Osteoblast (primary cell): Measurements from ENCODE around the gene SRP19. TPM values are rescaled to one million over a fixed set of nuclear protein-coding genes. Genes with fewer than 3 reads are reported as not detected.
A peak's percentile ranks its signal among the peaks of the same experiment; 100 is the strongest.
"Not testable (repeated sequence)": the region's sequence is repeated elsewhere in the genome, so short reads cannot be mapped to it uniquely, and the experiment has no call there.

ENCODE experiments used
- DNase-seq: peaks from one replicate; pipeline ENCODE4 v3.0.0; 2011; ENCODE audit warnings: low spot score, mixed read lengths; ENCODE audit not compliant: insufficient read length; ENCODE audit errors: missing footprints
- H2AFZ ChIP-seq: 2 replicates; pipeline ENCODE4 v1.6.0; 2011; ENCODE audit warnings: mild to moderate bottlenecking, low read length
- H3K27ac ChIP-seq: 2 replicates; pipeline ENCODE4 v1.5.1; 2011; ENCODE audit warnings: mild to moderate bottlenecking, low read depth, low read length, moderate library complexity
- H3K27me3 ChIP-seq: 2 replicates; pipeline ENCODE4 v1.6.0; 2012; ENCODE audit warnings: mild to moderate bottlenecking, control low read depth, inconsistent platforms, low read length, moderate library complexity; ENCODE audit not compliant: insufficient read depth
- H3K36me3 ChIP-seq: 2 replicates; pipeline ENCODE4 v1.5.1; 2011; ENCODE audit warnings: mild to moderate bottlenecking, low read length, control low read depth, moderate library complexity; ENCODE audit not compliant: insufficient read depth
- H3K4me1 ChIP-seq: 2 replicates; pipeline ENCODE4 v1.5.1; 2011; ENCODE audit warnings: mild to moderate bottlenecking, low read length, control low read depth, moderate library complexity; ENCODE audit not compliant: insufficient read depth
- H3K4me2 ChIP-seq: 2 replicates; pipeline ENCODE4 v1.6.0; 2011; ENCODE audit warnings: mild to moderate bottlenecking, low read length; ENCODE audit not compliant: insufficient read depth
- H3K4me3 ChIP-seq: fragments of 200-600 bp; sonication (generic); 3 replicates; pipeline ENCODE4 v1.5.1; 2012; ENCODE audit warnings: mild to moderate bottlenecking, low read length, inconsistent platforms; ENCODE audit not compliant: insufficient read depth
- H3K79me2 ChIP-seq: 2 replicates; pipeline ENCODE4 v1.6.0; 2012; ENCODE audit warnings: mild to moderate bottlenecking, low read length, control low read depth, inconsistent platforms; ENCODE audit not compliant: insufficient read depth
- H3K9me3 ChIP-seq: 2 replicates; pipeline ENCODE4 v1.5.1; 2011; ENCODE audit warnings: low read depth, low read length, control low read depth
- H4K20me1 ChIP-seq: 2 replicates; pipeline ENCODE4 v1.6.0; 2012; ENCODE audit warnings: mild to moderate bottlenecking, low read length, control low read depth; ENCODE audit not compliant: insufficient read depth
- CTCF ChIP-seq: IDR thresholded peaks from 2 replicates; pipeline ENCODE4 v1.5.1; 2011; ENCODE audit warnings: mild to moderate bottlenecking, low read depth, low read length, moderate library complexity; ENCODE audit errors: extremely low read depth
- total RNA-seq: library from RNA; depleted of rRNA; stranded (reverse); fragments of >200 nt; gene quantifications from 2 replicates; pipeline ENCODE4 v1.2.3, GENCODE V29; 2012

Gene SRP19
- total RNA-seq, 1 donor, result 59.0 TPM

GRCh38 chr5:112848116-112848811 is 12.8 kb upstream of the SRP19 start:
- H2AFZ ChIP-seq, result peak overlapping the region; percentile 67
- H3K79me2 ChIP-seq, result no peaks in the 10 kb centered on the region
- no peaks in the 10 kb centered on the region for H4K20me1 ChIP-seq
- TF ChIP-seq CTCF, result peak; percentile 74
- H3K27me3 ChIP-seq, result no peaks in the 10 kb centered on the region
- no peak overlapping the region for H3K27ac ChIP-seq
- peak overlapping the region; percentile 55 for H3K4me3 ChIP-seq
- H3K4me1 ChIP-seq, result no peaks in the 10 kb centered on the region
- DNase-seq, result peak; percentile 51
- peak overlapping the region; percentile 81 for H3K4me2 ChIP-seq
- H3K36me3 ChIP-seq, result no peaks in the 10 kb centered on the region
- no peaks in the 10 kb centered on the region for H3K9me3 ChIP-seq

- Histone ChIP-seq H3K9me3 (no peaks in the 10 kb centered on the region), H3K4me3 (no peak overlapping the region), H3K27me3 (no peaks in the 10 kb centered on the region), H2AFZ (no peak overlapping the region), H3K36me3 (no peaks in the 10 kb centered on the region), H3K4me2 (no peak overlapping the region), H3K79me2 (no peaks in the 10 kb centered on the region), H3K4me1 (no peaks in the 10 kb centered on the region), H4K20me1 (no peaks in the 10 kb centered on the region), H3K27ac (no peak overlapping the region)
- TF ChIP-seq CTCF, result no peak
- no peak for DNase-seq
Measured at GRCh38 chr5:112849912-112850311, 11.2 kb upstream of the SRP19 start.

GRCh38 chr5:112854651-112855050 is 6.4 kb upstream of the SRP19 start:
- no peak overlapping the region for H2AFZ ChIP-seq
- H3K4me2 ChIP-seq, result no peak overlapping the region
- no peaks in the 10 kb centered on the region for H4K20me1 ChIP-seq
- no peaks in the 10 kb centered on the region for H3K36me3 ChIP-seq
- no peaks in the 10 kb centered on the region for H3K4me1 ChIP-seq
- no peak for DNase-seq
- H3K9me3 ChIP-seq, result no peaks in the 10 kb centered on the region
- no peak overlapping the region for H3K4me3 ChIP-seq
- H3K27me3 ChIP-seq, result no peaks in the 10 kb centered on the region
- H3K79me2 ChIP-seq, result no peaks in the 10 kb centered on the region
- no peak for TF ChIP-seq CTCF
- H3K27ac ChIP-seq, result no peak overlapping the region

- DNase-seq, result no peak
- Histone ChIP-seq H3K27me3 (no peaks in the 10 kb centered on the region), H2AFZ (no peak overlapping the region)
Measured at GRCh38 chr5:112857866-112858265, 3.2 kb upstream of the SRP19 start.

GRCh38 chr5:112860571-112860928 is 537 bp upstream of the SRP19 start:
- H3K4me1 ChIP-seq, result peaks cover 24% of the 10 kb centered on the region
- peaks cover 42% of the 10 kb centered on the region for H3K79me2 ChIP-seq
- not testable (repeated sequence) for H3K27me3 ChIP-seq, H3K9me3 ChIP-seq, DNase-seq
- H3K27ac ChIP-seq, result peak overlapping the region; percentile 93
- H2AFZ ChIP-seq, result peak overlapping the region; percentile 99
- peak overlapping the region; percentile 88 for H3K4me3 ChIP-seq
- peak overlapping the region; percentile 98 for H3K4me2 ChIP-seq
- peaks cover 13% of the 10 kb centered on the region for H4K20me1 ChIP-seq
- peaks cover 27% of the 10 kb centered on the region for H3K36me3 ChIP-seq

More at GRCh38 chr5:112857866-112858265, 3.2 kb upstream of the SRP19 start:
- H4K20me1 ChIP-seq, result peaks cover 3% of the 10 kb centered on the region
- peaks cover 14% of the 10 kb centered on the region for H3K4me1 ChIP-seq
- no peak overlapping the region for H3K4me2 ChIP-seq
- H3K27ac ChIP-seq, result no peak overlapping the region
- H3K79me2 ChIP-seq, result peaks cover 20% of the 10 kb centered on the region
- peaks cover 2% of the 10 kb centered on the region for H3K36me3 ChIP-seq
- H3K4me3 ChIP-seq, result no peak overlapping the region
- no peak for TF ChIP-seq CTCF
- no peaks in the 10 kb centered on the region for H3K9me3 ChIP-seq
